Panc1 (cell line): ENCODE results near the gene PSMD7. TPM values are rescaled to one million over a fixed set of nuclear protein-coding genes. Genes with fewer than 3 reads are reported as not detected.

Experiments used
- ATAC-seq: fragments of 200-7000 bp; cut with Tn5 transposase; 2 replicates; pipeline ENCODE4 v1.9.1; 2020; ENCODE audit warnings: mild to moderate bottlenecking, moderate library complexity
- BruUV-seq: library from RNA; stranded (reverse); fragments of 400-500 nt; replicated peaks from 2 replicates; lab custom pipeline; 2021; lab: Mats Ljungman, UMichigan
- CTCF ChIA-PET: fragments of 300-600 bp; sonication (Branson Sonifier 250); formaldehyde crosslinking; loops from one replicate; lab custom pipeline; 2022; ENCODE audit warnings: antibody characterized with exemption; lab: Charles Lee
- POLR2A ChIA-PET: fragments of 300-600 bp; sonication (Branson Sonifier 250); formaldehyde crosslinking; loops from one replicate; lab custom pipeline; 2022; ENCODE audit warnings: antibody characterized with exemption; lab: Charles Lee
- DNase-seq: peaks from one replicate; pipeline ENCODE4 v3.0.0-alpha.2; 2010; ENCODE audit warnings: low read depth, low spot score
- H3K27ac ChIP-seq: 2 replicates; pipeline ENCODE4 v1.5.1; 2011; ENCODE audit warnings: mild to moderate bottlenecking, low read length, inconsistent platforms
- H3K27me3 ChIP-seq: fragments of 200-500 bp; sonication (Bioruptor generic); 2 replicates; pipeline ENCODE4 v1.6.0; 2014; ENCODE audit warnings: low read length, inconsistent platforms; ENCODE audit not compliant: control insufficient read depth, insufficient read depth
- H3K36me3 ChIP-seq: fragments of 200-500 bp; sonication (Bioruptor generic); 2 replicates; pipeline ENCODE4 v1.5.1; 2014; ENCODE audit warnings: inconsistent platforms, mild to moderate bottlenecking, low read length, moderate library complexity; ENCODE audit not compliant: control insufficient read depth, insufficient read depth
- H3K4me1 ChIP-seq: 2 replicates; pipeline ENCODE4 v1.5.1; 2011; ENCODE audit warnings: inconsistent platforms, mild to moderate bottlenecking, low read length, moderate library complexity; ENCODE audit not compliant: control insufficient read depth, insufficient read depth
- H3K4me3 ChIP-seq, 2 experiments: 2 replicates each; pipeline ENCODE4 v1.5.1; 2011 to 2012; ENCODE audit warnings: low read depth in 2 of 2, low read length in 2 of 2, mild to moderate bottlenecking in 2 of 2, inconsistent platforms in 1 of 2, moderate library complexity in 1 of 2
- H3K9me3 ChIP-seq: fragments of 200-500 bp; sonication (Bioruptor generic); 2 replicates; pipeline ENCODE4 v1.5.1; 2014; ENCODE audit warnings: low read depth, mild to moderate bottlenecking, inconsistent platforms, low read length, moderate library complexity; ENCODE audit not compliant: control insufficient read depth, insufficient read depth
- POLR2AphosphoS5 ChIP-seq: IDR thresholded peaks from 2 replicates; pipeline ENCODE4 v1.6.1; 2012; ENCODE audit warnings: mild to moderate bottlenecking, low read depth, low read length, moderate library complexity
- SIN3A ChIP-seq: IDR thresholded peaks from 2 replicates; pipeline ENCODE4 v1.6.1; 2012; ENCODE audit warnings: low read depth, mild to moderate bottlenecking, low read length, moderate library complexity, borderline replicate concordance; ENCODE audit not compliant: insufficient read depth
- TCF7L2 ChIP-seq: IDR thresholded peaks from 2 replicates; pipeline ENCODE4 v1.6.1; 2011; ENCODE audit warnings: mild to moderate bottlenecking, low read depth, low read length, inconsistent platforms
- in situ Hi-C: cut with HindIII; loops from 2 replicates; pipeline ENCODE4 v1.10.0; 2016; ENCODE audit warnings: low sequenced_read_pairs, low pct_unique_long_range_greater_than_20kb
- intact Hi-C: fragments of 100-400 bp; cut with micrococcal nuclease; formaldehyde crosslinking; loops from one replicate; pipeline ENCODE4 v1.10.0; 2022; ENCODE audit not compliant: unreplicated experiment
- total RNA-seq: library from RNA; stranded (reverse); gene quantifications from one replicate; pipeline ENCODE4 v1.2.1, GENCODE V29; 2021; ENCODE audit not compliant: unreplicated experiment
- TF ChIP-seq, protein P1 (sequence below), 2 experiments: IDR thresholded peaks; 2 replicates each; pipeline ENCODE4 v1.6.1; 2011 to 2012; ENCODE audit warnings: low read depth in 2 of 2, control low read depth in 1 of 2, low read length in 1 of 2, mild to moderate bottlenecking in 1 of 2, moderate library complexity in 1 of 2; ENCODE audit not compliant: insufficient read depth in 1 of 2
- TF ChIP-seq, protein P2 (sequence below): fragments of 450-650 bp; IDR thresholded peaks from 2 replicates; pipeline ENCODE4 v1.5.1; 2017; ENCODE audit warnings: mild to moderate bottlenecking

PSMD7 gene
- total RNA-seq, 1 experiment from 2014 or later: 83.9 TPM

DNA sequence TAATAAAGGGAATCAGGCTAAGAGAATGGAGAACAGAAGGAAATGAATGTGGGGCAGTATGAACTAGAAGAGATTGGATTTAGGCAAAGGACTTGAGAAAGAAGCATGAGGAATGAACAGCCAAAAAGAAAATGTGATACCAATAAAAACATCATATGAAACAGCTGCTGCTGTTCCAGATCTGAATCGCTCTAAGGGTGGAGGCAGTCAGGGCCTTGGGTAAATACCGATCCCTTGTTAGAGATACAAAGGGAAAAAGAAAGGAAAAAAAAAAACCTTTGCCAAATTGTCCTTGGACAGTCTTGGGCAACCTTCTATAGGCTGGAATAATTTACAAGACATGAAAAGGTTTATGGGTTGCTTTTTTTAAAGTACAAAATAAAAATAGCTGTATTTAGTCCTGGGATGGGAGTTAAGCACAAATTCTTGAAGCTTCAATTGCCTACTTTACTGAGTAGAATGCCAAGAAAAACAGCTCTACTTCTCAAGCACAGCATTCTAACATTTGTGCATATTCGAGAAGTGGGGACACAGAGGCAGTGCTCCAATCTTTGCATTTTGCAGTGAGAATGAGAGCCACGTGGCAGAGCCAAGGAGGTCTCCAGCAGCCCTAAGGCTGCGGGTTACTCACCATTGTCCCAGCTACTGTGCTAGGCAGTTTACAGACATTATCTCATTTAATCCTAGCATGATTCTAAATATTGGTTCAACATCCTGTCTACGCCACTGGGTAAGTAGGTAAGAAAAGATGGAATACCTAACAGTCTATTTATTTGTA lies 43.3 kb upstream of the PSMD7 start:
- Histone ChIP-seq H3K4me3 (no peak overlapping the region), H3K36me3 (no peaks in the 10 kb centered on the region), H3K9me3 (no peaks in the 10 kb centered on the region), H3K27me3 (peaks cover 1% of the 10 kb centered on the region; the same call in 1 of the 2 replicates), H3K4me1 (no peaks in the 10 kb centered on the region), H3K27ac (no peak overlapping the region)
- intact Hi-C loops (no loop called here), in situ Hi-C loops (no loop called here)
- POLR2A ChIA-PET: interaction anchor here (0.7 kb wide), 1 partner anchor 33 kb away, joined by 4 read pairs; no protein-coding TSS in a partner anchor
- CTCF ChIA-PET: no interaction called here
- ATAC-seq (no peak), DNase-seq (no peak)
- no TSS peak for BruUV-seq
- TF ChIP-seq POLR2AphosphoS5: no peak
- TF ChIP-seq TCF7L2: no peak
- TF ChIP-seq, protein P1, sequence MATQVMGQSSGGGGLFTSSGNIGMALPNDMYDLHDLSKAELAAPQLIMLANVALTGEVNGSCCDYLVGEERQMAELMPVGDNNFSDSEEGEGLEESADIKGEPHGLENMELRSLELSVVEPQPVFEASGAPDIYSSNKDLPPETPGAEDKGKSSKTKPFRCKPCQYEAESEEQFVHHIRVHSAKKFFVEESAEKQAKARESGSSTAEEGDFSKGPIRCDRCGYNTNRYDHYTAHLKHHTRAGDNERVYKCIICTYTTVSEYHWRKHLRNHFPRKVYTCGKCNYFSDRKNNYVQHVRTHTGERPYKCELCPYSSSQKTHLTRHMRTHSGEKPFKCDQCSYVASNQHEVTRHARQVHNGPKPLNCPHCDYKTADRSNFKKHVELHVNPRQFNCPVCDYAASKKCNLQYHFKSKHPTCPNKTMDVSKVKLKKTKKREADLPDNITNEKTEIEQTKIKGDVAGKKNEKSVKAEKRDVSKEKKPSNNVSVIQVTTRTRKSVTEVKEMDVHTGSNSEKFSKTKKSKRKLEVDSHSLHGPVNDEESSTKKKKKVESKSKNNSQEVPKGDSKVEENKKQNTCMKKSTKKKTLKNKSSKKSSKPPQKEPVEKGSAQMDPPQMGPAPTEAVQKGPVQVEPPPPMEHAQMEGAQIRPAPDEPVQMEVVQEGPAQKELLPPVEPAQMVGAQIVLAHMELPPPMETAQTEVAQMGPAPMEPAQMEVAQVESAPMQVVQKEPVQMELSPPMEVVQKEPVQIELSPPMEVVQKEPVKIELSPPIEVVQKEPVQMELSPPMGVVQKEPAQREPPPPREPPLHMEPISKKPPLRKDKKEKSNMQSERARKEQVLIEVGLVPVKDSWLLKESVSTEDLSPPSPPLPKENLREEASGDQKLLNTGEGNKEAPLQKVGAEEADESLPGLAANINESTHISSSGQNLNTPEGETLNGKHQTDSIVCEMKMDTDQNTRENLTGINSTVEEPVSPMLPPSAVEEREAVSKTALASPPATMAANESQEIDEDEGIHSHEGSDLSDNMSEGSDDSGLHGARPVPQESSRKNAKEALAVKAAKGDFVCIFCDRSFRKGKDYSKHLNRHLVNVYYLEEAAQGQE (IDR thresholded peaks at IDR 0.05; ENCODE audit: insufficient read depth in 1 of 2, low read depth in 2 of 2, low read length in 1 of 2): no peak
- TF ChIP-seq, protein P2, sequence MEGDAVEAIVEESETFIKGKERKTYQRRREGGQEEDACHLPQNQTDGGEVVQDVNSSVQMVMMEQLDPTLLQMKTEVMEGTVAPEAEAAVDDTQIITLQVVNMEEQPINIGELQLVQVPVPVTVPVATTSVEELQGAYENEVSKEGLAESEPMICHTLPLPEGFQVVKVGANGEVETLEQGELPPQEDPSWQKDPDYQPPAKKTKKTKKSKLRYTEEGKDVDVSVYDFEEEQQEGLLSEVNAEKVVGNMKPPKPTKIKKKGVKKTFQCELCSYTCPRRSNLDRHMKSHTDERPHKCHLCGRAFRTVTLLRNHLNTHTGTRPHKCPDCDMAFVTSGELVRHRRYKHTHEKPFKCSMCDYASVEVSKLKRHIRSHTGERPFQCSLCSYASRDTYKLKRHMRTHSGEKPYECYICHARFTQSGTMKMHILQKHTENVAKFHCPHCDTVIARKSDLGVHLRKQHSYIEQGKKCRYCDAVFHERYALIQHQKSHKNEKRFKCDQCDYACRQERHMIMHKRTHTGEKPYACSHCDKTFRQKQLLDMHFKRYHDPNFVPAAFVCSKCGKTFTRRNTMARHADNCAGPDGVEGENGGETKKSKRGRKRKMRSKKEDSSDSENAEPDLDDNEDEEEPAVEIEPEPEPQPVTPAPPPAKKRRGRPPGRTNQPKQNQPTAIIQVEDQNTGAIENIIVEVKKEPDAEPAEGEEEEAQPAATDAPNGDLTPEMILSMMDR: no peak
- no peak for TF ChIP-seq SIN3A

DNA sequence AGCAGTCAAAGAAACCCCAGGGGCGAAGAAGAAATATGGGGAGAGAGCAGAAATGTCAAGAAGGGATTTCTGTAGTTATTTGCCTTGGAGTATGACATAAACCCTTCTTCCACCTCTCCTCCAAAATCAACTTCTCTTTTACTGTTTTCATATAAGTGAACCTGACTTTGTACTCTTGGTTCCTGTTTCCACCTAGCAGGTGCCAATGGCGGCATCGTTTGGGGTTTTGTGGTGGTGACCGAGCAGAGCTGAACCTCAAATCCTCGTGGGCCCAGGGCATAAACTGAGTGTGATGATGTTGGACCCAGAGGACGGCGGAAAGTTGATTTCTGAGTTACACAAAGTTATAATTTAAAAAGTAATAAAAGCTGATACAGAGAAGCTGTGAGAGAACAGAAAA lies 39.6 kb upstream of the PSMD7 start:
- POLR2A ChIA-PET: no interaction called here
- ATAC-seq (no peak), DNase-seq (no peak)
- Histone ChIP-seq H3K27ac (no peak overlapping the region), H3K4me1 (no peaks in the 10 kb centered on the region), H3K9me3 (no peaks in the 10 kb centered on the region), H3K36me3 (no peaks in the 10 kb centered on the region), H3K4me3 (no peak overlapping the region), H3K27me3 (no peaks in the 10 kb centered on the region)
- CTCF ChIA-PET: no interaction called here
- TF ChIP-seq TCF7L2 (no peak), POLR2AphosphoS5 (no peak), SIN3A (no peak)
- TF ChIP-seq, protein P2: no peak
- in situ Hi-C loops (no loop called here), intact Hi-C loops (no loop called here)
- no TSS peak for BruUV-seq
